Measurements from ENCODE around the gene NOC2L. TPM values are rescaled to one million over a fixed set of nuclear protein-coding genes. Genes with fewer than 3 reads are reported as not detected.

NOC2L gene
- total and polyA plus RNA-seq, 2 donors from 2014 or later: 42.4 to 65.5 TPM

- Histone ChIP-seq H3K27ac (ENCODE audit: low read depth in 2 of 2, low read length in 2 of 2) (no peak overlapping the region), H3K27me3 (ENCODE audit: control insufficient read depth, insufficient read depth, low read length) (no peaks in the 10 kb centered on the region), H3K4me1 (ENCODE audit: control insufficient read depth in 2 of 3, insufficient read depth in 2 of 3, low read depth in 1 of 3, low read length in 3 of 3) (peaks cover 0 to 8% (median 0%) of the 10 kb centered on the region in 3 donors), H3K36me3 (ENCODE audit: control insufficient read depth in 2 of 3, insufficient read depth in 3 of 3, low read length in 3 of 3) (no peaks in the 10 kb centered on the region), H3K4me3 (ENCODE audit: low read length in 3 of 3) (peak overlapping the region in 1 of 3 donors; percentile 25), H3K9me3 (ENCODE audit: control insufficient read depth in 2 of 3, insufficient read depth in 1 of 3, low read length in 3 of 3) (no peaks in the 10 kb centered on the region), H3K9ac (ENCODE audit: low read length in 3 of 3) (no peak overlapping the region)
- peak; percentile 44 for TF ChIP-seq CTCF (IDR thresholded peaks at IDR 0.05; ENCODE audit: borderline replicate concordance, extremely low read depth, insufficient read depth)
- FAIRE-seq: no peak
- intact Hi-C loops (cut with DNase I): no loop called here
- peak in 4 of 5 donors; percentile 76 to 90 (median 83) for DNase-seq
These were observed 17.0 kb upstream of the NOC2L start for GRCh38 chr1:975896-976683.

GRCh38 chr1:975365-975764, 16.3 kb upstream of the NOC2L start:
- Histone ChIP-seq H3K27me3 (ENCODE audit: control insufficient read depth, insufficient read depth, low read length) (peaks cover 2% of the 10 kb centered on the region), H3K9me3 (ENCODE audit: control insufficient read depth in 2 of 3, insufficient read depth in 1 of 3, low read length in 3 of 3) (no peaks in the 10 kb centered on the region), H3K27ac (ENCODE audit: low read depth in 2 of 2, low read length in 2 of 2) (no peak overlapping the region), H3K36me3 (ENCODE audit: control insufficient read depth in 2 of 3, insufficient read depth in 3 of 3, low read length in 3 of 3) (no peaks in the 10 kb centered on the region), H3K4me1 (ENCODE audit: control insufficient read depth in 2 of 3, insufficient read depth in 2 of 3, low read depth in 1 of 3, low read length in 3 of 3) (peaks cover 0 to 8% (median 0%) of the 10 kb centered on the region in 3 donors), H3K4me3 (ENCODE audit: low read length in 3 of 3) (no peak overlapping the region), H3K9ac (ENCODE audit: low read length in 3 of 3) (no peak overlapping the region)
- intact Hi-C loops (cut with DNase I): no loop called here
- FAIRE-seq (no peak), DNase-seq (no peak)
- TF ChIP-seq CTCF (IDR thresholded peaks at IDR 0.05; ENCODE audit: borderline replicate concordance, extremely low read depth, insufficient read depth): no peak

- H3K4me1 ChIP-seq (ENCODE audit: control insufficient read depth in 2 of 3, insufficient read depth in 2 of 3, low read depth in 1 of 3, low read length in 3 of 3): peaks cover 0 to 8% (median 0%) of the 10 kb centered on the region in 3 donors
- peaks cover 2% of the 10 kb centered on the region for H3K27me3 ChIP-seq (ENCODE audit: control insufficient read depth, insufficient read depth, low read length)
- H3K27ac ChIP-seq (ENCODE audit: low read depth in 2 of 2, low read length in 2 of 2): no peak overlapping the region
- intact Hi-C loops (cut with DNase I): no loop called here
- H3K9me3 ChIP-seq (ENCODE audit: control insufficient read depth in 2 of 3, insufficient read depth in 1 of 3, low read length in 3 of 3): no peaks in the 10 kb centered on the region
- TF ChIP-seq CTCF (IDR thresholded peaks at IDR 0.05; ENCODE audit: borderline replicate concordance, extremely low read depth, insufficient read depth): no peak
- no peaks in the 10 kb centered on the region for H3K36me3 ChIP-seq (ENCODE audit: control insufficient read depth in 2 of 3, insufficient read depth in 3 of 3, low read length in 3 of 3)
- peak in 1 of 5 donors; percentile 69 for DNase-seq
- FAIRE-seq: no peak
- no peak overlapping the region for H3K9ac ChIP-seq (ENCODE audit: low read length in 3 of 3)
- H3K4me3 ChIP-seq (ENCODE audit: low read length in 3 of 3): no peak overlapping the region
These were observed 15.8 kb upstream of the NOC2L start for GRCh38 chr1:974687-975328.
